Activated CD8-positive, alpha-beta memory T cell treated with anti-CD3 and anti-CD28 coated beads, Interleukin-2, amount 50 U/mL, for 24 hours (primary cell): Measurements from ENCODE around the gene HOGA1.
"Not testable (repeated sequence)": the region's sequence is repeated elsewhere in the genome, so short reads cannot be mapped to it uniquely, and the experiment has no call there.

Source experiments
- DNase-seq: peaks from one replicate; pipeline ENCODE4 v3.0.0-alpha.2; 2020; ENCODE audit errors: extremely low read depth

HOGA1 gene

DNA sequence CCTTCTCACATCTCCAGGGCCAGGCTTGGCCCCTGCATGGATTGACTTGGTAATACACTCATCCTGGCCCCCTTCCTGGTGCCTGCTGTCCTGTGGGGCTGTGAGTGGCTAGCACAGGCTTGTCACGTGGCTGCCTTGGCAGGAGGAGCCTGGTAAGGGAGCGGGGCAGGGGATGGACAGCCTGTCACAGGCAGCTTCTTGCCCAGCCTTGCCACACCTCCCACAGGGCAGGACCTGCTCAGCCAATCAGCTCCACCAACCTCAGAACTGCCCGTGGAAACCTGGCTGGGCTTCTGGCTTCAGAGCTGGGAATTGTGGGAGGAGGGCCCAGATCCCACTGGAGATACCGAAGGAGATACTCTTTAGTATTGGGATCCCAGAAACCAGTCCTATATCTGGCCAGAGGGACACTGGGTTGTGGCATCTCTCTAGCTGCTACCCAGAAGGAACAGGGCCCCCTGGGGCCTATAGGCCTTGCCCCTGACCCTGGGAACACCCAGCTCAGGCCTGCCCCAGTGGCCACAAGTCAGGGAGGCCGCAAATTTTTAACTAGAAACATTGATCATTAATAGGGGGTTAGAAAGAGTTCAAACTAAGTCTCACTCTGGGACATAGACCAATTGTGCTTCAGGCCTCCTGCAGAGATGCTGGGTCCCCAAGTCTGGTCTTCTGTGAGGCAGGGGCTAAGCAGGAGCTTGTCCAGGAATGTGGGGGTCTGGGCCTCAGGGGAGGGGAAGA, at the start of gene HOGA1:
TSS of gene HOGA1 (plus strand) at position 330 of the 738 bp plus-strand sequence. CDS start at position 645, 315 bp downstream.
- DNase-seq, result no peak

DNA sequence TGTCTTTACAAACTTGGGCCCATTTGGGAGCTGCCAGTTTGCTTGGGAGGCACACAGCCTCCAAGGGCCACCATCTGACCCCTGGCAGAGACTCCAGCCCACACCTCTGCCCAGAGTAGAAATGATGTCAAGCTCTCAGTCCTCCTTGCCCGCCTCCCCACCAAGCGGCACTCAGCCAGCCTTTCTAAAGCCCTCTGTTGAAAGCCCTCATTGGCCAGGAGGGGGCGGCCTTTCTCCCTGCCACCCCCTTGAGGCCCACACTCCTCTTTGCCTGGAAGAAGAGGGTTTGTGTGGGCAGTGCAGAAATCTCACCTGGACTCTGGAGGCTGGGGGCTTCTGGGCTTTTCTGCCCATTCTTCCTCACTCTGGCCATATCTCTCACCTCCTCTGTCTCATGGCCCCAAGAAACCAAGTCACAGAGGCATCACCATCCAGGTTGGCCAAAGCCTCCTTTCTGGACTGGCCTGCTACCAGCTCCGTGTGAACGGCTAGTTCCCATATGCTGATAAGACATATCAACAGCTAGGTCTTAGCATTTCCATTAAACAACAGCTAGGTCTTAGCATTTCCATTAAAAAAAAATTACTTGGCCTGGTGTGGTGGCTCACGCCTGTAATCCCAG, 49.3 kb upstream of the HOGA1 start:
- DNase-seq, result no peak

DNA sequence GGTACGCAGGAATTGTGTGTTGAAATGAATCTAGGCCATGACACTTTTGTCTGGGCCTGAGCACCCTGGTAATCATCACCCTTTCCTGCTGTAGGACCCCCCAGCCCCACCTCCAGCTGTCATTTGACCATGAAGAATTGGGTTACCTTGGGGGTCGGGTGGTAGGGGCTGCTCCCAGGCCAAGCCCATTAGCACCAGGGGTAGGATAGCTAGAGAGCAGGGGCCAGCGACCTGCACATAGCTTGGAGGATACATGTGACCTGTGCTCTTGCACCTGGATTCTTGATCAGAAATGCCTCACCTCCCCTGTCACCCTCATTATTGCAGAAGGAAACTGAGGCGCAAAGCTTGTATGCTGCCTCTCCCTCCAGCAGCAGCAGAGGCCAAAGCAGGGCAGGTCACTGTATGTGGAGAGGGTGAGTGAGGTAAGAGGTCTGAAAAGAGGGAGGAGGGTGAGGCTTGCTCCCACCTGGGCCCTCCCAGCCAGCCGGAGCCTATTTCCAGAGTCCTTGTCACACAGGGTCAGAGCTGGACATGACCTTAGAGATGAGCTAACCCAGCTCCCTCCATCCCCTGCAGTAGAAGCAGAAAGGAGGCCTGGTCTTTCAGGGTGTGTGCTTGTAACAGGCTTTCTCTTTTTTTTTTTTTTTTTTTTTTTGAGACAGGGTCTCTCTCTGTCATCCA, 46.9 kb upstream of the HOGA1 start:
- DNase-seq, result no peak

DNA sequence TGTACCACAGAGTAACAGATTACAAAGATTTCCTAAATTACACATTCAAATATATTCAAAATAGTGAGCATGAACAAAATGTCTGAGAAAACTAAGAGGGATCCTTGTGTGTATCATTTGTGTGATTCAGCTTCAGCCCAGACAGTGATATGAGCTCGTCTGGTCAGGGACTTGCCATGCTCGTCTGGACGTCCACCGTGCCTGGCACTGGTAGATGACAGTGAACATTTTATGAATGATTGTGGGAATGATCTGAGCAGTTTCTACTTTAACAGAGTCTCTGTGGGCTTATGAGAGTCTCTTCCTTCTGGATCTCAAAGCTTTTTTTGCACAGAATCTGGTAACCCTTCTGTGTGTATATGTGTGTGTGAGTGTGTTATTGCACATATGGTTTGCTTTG, 45.8 kb upstream of the HOGA1 start:
- DNase-seq, result no peak

DNA sequence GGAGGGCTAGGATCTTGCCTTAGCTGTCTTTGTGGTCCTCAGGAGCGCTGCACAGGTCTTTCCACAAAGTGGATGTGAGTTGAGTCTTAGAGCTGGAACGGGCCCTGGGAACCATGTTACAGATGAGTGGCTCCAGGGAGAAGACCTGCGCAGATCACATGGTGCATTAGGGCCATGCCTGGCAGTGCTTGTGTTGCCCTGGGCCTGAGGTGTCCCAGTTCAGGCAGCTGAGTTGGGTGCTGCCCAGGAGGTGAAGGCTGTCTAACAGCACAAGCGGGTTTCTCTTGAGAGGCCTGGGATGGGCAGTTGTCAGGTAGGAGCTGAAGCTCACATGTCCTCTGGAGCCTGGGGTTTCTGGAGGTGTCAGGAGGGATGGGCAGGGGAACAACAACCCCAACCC, 45.4 kb upstream of the HOGA1 start:
- DNase-seq, result no peak

DNA sequence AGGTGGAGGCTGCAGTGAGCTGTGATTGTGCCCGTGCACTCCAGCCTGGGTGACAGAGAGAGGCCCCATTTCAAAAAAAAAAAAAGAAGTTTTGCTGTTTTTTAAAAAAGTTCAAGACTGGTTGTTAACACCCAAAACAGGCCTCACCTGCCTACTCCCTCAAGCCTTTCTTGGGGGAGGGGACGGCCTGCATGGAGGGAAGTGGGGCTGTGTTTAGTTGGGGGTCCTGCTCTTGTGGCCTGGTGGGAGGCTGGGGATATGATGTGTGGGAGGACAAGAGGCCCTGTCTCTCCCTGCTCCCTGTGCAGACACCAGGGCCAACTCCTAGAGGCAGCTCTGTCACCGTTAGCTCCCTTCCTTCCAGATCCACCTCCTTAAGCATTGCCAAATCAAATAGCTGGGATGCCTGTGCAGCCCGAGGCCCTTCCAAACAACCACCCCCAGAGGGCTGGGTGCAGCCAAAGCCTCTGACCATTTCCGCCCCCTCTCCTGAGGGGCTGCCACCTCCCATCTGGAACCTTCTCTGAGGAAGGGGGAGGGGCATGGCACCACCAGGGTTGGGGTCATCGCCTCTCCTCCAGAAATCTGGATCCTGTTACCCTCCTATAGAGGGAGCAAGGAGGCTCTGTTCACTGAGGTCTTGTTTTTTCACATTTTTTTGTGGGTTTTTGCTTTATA, 44.5 kb upstream of the HOGA1 start:
- no peak for DNase-seq

DNA sequence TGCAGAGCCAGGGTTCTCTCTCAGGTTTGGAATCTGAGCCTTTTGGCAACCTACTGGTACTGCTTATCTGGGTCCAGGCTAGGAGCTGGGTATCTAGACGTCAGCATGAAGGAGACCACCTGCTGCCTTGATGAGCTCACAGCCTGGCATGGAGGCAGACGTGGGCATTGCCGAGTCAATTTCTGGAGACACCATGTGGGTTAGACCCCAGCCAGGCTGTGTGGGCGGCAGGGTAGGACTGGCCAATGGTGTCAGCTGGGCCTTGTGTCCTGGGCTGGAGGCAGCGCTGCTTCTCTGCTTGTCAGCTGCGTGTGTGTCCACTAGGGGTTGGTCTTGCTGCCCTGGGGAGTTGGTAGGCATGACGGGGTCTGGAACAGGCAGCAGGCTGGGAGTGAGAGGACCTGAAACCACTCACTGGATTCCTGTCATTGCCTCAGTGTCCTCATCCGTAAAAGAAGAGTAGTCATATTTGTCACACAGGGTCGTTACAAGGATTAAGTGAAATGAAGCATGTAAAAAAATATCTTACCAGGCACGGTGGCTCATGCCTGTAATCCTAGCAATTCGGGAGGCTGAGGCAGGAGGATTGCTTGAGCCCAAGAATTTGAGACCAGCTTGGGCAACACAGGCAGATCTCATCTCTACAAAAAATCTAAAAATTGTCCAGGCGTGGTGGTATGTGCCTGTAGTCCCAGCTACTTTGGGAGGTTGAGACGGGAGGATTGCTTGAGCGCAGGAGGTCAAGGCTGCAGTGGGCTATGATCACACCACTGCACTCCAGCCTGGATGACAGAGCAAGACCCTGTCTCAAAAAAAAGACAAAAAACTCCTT, 43.3 kb upstream of the HOGA1 start:
- no peak for DNase-seq

DNA sequence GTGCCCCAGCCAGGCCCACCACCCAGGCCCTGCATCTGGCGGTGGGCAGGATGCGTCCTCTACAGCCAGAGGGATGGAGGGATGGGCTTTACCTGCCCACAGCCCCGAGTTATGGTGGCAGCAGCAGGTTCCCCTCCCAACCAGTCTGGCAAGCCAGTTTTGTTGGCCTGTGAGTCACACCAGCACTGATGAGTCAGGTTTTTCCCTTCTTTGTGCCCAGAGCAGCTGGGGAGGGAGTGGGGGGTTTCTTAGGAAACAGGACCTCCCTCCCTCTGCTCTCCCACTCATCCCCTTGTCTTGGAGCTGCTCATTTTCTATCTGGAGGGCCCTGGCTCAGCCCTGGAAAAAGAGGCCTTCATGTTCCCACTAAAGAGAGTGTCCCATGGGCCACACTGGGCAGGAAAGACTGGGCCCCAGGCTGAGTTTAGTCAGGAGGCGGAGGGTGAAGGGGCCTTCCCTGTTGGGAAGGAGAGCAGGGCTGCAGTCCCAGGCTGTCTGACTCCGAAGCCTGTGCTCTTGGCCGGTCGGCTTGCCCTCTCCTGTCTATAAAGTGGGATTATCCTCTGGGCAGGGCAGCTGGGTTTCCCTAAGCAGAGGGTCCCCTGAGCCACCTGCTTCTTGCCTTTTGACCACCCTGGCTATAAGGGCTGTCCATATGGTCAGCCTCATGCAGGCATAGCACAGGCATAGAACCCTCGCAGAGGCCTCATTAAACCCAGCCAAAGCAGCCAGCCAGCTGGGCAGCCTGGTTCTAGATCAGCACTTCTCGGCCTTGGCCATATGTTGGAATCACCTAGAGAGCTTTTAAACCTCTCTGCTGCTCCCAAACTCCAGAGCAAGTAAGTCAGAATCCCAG, 41.8 kb upstream of the HOGA1 start:
- no peak for DNase-seq

DNA sequence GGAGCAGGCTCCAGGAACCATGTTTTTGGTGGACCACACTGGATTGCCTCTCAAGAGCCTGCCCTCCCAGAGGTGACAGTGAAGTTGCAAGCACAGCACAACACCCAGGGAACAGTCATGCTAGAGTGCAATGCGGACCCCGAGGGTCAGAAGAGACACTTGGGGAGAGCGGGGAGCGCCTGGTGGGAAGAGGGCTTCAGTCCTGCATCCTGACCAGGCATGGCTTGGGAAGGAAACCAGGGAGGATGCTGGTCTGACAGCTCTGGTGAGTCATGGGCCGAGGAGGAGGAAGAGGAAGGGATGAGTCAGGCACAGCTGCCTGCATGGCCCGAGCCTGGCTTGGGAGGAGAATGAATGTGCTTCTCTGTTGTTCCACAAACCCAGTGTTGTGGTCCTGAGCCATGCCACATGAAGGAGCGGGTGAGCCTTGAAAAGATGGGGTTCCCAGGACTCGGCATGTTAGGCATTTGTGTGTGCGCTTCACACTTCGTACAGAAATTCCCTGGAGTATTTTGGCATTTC, 41.1 kb upstream of the HOGA1 start:
- peak; percentile 20 for DNase-seq

DNA sequence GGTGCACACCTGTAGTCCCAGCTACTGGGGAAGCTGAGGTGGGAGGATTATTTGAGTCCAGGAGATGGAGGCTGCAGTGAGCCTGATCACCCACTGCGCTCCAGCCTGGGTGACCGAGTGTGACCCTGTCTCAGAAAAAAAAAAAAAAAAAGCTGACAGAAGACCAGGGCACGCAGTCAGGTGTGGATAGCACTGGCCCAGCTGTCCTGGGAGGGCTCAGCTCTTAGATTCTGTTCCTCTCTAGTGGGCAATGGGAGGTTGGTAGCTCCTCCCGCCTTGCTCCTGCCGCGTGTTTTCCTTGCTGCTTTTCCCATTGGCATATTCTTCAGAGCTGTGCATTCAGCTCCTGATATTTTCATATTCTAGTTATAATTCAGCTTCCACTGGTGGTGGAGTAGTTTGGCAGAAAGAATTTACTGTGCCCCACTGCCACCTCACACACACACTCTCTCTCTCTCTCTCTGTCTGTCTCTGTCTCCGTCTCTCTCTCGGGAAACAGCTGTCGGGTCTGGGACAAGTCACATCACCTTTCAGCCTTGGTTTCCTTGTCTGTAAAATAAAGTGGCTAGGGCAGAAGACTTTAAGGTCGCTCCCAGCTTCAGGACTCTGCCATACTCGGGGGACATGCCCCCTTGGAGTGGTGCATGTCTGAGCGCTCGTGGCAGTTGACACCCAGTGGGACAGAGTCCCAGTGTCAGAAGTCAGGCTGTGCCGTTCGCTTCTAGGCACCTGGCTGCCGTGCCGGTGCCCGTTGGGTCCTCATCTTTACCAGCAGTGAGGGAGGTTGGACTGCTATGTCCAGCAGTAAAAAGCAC, 37.5 kb upstream of the HOGA1 start:
- DNase-seq, result no peak

DNA sequence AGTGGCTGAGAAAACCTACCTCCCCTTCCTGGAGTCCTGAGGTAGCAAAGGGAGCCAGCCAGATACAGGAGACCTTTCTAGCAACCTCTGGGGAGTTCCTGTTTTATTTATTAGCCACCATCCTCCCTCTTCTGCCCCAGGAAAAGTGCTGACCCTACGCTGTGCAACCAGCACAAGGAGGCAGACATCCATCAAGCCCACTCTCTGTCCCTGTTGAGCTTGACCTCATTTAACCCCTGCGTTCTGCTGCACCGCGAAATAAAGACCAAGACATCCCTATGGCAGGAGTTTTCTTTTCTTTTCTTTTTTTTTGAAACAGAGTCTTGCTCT, 37.0 kb upstream of the HOGA1 start:
- no peak for DNase-seq

DNA sequence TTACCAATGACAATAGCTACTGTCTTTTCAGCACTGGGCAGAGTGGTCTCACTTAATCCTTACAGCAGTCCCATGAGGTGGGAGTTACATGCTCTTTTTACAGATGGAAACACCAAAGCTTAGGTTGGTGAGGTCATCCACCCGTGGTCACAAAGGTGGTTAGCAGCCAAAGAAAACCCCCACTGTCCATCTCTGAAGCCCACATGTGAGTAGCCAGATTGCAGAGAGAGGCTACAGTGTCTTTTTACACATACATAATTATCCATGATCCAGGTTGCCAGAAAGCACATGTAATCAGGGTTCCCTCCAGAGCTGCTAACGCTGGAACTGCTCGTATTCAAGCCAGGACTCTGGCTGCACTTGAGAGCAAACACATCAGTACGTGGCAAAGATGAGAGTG, 36.2 kb upstream of the HOGA1 start:
- DNase-seq, result no peak

DNA sequence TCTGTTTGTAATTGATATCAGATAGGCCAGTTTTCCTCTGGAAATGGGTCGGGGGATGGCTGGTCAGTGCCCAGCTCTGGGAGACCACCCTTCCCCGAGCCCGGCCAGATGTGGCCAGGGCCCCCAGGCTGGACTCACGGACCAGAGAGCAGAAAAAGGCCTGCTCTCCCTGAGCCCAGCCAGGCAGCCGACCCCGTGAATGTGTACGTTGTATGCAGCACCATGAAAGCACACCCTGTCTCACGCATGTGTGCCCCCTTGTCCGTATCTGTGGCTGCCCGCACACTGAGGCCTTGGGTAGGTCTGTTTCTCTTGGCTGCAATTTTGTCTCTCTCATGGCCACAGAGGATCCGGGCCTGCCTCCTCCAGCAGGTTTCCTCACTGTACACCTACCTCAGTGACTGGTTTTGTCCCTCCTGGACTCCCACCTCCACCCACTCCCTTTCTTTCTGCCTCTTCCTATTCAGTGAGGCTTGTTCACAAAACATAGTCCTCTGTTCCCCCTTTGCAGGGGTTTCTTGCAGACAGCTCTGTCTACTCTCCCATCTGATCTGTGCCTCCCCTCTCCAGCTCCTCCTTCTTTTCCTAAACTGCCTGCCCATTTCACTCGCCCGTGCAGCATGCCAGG, 35.2 kb upstream of the HOGA1 start:
- DNase-seq, result no peak

DNA sequence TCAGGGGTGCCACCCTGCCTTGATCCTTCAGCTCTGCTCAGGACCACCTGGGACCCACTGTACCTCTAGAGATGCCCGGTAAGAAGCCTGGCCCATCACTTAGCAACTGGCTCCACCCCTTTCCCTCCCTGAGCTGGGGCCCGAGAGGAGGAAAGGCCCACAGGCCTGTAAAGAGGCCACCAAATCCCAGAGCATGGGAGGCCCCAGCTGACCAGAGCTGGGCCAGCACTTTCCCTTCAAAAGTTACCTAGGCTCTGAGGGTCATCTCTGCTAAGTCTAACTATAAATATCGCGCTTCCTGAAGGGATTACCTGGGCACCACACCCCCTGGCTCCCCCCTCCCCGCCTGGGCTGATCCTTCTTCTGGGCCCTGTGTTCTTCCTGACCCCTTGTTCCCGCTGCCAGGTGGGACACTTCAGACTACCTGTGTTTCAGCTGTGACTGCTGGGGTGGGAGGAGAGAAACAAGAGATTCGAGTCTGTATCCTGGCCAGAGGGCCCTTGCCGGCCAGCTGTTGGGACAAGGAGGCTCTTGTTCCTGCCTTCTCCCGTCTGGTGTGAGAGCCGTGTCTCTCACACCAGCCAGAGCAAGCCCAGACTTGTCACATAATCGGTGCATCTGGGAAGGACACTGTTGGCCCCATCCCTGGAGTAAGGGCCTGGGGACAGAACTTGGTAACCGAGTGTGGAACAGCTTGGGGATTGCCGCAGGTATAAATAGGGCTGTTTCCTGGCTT, 34.4 kb upstream of the HOGA1 start:
- no peak for DNase-seq

DNA sequence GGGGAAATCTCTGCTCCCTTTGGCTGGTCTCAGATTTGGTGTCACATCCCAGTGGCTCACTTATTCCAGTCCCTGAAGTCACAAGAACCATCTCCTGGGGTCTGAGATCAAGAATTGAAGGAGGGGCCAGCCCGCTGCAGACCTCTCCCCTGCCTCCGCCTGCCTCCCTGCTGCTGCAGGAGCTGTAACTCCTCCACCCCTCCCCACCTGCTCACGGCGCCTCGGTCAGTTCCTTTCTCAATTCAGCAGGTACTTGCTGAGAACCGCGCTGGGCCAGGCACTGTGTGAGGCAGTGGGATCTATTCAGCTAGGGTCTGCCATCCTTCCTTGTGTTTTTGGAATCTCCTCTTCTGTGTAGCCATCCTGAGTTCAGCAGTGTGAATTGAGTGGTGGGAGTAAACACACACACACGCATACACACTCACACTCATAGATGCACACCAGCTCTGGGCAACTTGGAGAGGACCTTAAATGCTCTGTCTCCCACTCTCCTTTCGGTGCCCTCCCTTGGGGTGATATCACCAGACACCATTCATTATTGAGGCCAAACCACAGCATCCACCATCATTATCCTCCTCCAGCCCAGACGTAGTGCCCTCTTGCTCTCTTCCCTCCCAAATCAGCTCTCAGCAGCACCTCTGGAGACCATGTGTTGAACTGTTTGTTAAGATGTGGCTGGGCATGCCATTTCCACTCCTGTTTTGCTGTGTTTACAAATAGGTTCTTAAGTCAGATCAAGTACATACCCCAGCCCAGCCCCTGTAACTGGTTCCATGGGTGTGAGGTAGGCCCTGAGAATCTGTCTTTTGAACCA, 33.6 kb upstream of the HOGA1 start:
- DNase-seq, result no peak

DNA sequence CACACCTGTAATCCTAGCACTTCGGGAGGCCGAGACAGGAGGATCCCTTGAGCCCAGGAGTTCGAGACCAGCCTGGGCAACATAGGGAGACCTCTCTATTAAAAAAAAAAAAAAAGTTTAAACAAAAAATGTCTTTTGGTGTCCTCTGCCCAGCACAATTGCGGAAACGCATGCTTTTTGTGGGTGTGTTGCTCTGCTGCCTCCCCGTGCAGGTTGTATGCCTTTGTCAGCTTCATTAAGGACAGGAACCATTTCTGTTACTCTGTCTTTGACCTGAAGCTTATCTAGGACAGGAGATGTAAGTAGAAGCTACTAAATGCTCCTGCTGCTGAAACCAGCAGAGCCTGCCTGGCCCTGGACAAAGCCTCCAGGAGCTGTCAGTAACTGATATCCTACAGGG, 32.9 kb upstream of the HOGA1 start:
- no peak for DNase-seq

DNA sequence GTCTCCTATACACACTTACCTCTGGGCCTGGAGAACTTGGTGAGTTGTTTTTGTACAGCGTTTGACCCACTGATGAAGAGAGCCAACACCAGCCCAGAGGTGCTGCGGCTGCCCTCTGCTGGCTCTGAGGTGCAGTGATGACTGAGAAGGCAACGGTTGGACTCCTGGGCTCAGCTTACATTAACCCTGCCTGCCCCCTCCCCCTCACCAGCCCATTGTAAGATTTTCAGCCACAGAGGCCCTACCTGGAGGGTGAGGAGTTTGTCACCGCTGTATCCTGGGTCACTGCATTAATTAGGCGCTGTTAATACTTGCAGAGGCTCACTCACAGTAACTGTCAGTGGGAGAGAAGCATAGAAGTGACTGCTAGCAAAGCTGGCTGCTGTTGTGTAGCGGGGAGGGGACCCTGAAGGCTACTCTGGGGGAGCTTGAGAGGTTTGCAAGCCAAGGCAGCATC, 30.6 kb upstream of the HOGA1 start:
- DNase-seq, result no peak

DNA sequence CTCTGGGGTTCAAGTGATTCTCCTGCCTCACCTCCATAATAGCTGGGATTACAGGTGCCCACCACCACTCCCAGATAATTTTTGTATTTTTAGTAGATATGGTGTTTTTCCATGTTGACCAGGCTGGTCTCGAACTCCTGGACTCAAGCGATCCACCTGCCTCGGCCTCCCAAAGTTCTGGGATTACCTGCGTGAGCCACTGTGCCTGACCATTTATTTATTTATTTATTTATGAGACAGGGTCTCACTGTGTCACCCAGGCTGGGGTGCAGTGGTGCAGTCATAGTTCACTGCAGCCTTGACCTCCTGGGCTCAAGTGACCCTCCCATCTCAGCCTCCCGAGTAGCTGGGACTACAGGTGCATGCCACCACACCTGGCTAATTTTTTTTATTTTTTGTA, 29.9 kb upstream of the HOGA1 start:
- not testable (repeated sequence) for DNase-seq
